ENCODE data around the gene BBS7. TPM values are rescaled to one million over a fixed set of nuclear protein-coding genes. Genes with fewer than 3 reads are reported as not detected.

BBS7 gene
- total RNA-seq, 1 experiment from 2014 or later = 26.2 TPM

DNA sequence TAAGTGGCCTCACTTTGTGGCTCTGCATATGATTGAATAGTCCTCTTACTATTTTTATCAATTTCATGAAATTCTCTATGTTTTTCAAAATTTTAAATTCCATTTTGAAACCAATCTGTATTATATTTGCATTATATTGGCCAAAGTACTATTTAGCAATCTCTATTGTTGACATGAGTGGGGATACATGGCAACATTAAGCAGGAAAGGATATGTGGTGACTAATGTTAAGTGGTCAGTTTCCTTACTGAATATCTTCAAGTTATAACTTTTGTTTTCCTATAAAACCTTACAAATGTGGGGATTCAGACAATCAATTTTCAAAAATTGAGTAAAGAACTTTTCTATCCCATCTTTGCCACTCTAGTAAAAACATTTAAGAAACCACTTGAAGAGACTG is 10.2 kb downstream of the BBS7 start:
- Histone ChIP-seq H3K9me3 (ENCODE audit: control insufficient read depth, low read depth, low read length) (no peaks in the 10 kb centered on the region), H2BK15ac (ENCODE audit: low read depth, low read length) (no peak overlapping the region), H4K5ac (ENCODE audit: insufficient read length, low read depth, low read length) (no peak overlapping the region), H3K4me2 (ENCODE audit: insufficient read depth, insufficient read length, low read length) (no peak overlapping the region), H3K23me2 (ENCODE audit: insufficient read length, low read depth, low read length, poor library complexity, severe bottlenecking) (no peaks in the 10 kb centered on the region), H3K79me2 (ENCODE audit: insufficient read depth, low read length) (no peaks in the 10 kb centered on the region), H4K91ac (ENCODE audit: insufficient read length, low read depth, low read length) (no peak overlapping the region), H3T11ph (ENCODE audit: low read length) (no peak overlapping the region), H3K27ac (ENCODE audit: insufficient read length, low read depth, low read length) (no peak overlapping the region), H2BK12ac (ENCODE audit: insufficient read length, low read depth, low read length) (no peak overlapping the region), H3K79me1 (ENCODE audit: insufficient read depth, low read depth, low read length, poor library complexity, severe bottlenecking) (no peaks in the 10 kb centered on the region), H3K23ac (ENCODE audit: insufficient read length, low read depth, low read length) (no peak overlapping the region), H3K14ac (ENCODE audit: insufficient read depth, low read length) (no peak overlapping the region), H3K27me3 (ENCODE audit: insufficient read depth, low read length) (no peaks in the 10 kb centered on the region), H2AFZ (ENCODE audit: low read length) (no peak overlapping the region), H3K4ac (ENCODE audit: low read depth, low read length) (no peak overlapping the region), H3K4me1 (ENCODE audit: insufficient read depth, low read length) (no peaks in the 10 kb centered on the region), H2AK5ac (ENCODE audit: insufficient read length, low read length) (no peak overlapping the region), H3K56ac (ENCODE audit: insufficient read length, low read depth, low read length) (no peak overlapping the region), H2BK5ac (ENCODE audit: insufficient read length, low read length) (no peak overlapping the region), H4K8ac (replicated peaks; ENCODE audit: insufficient read length, low read depth, low read length) (no peak overlapping the region), H4K20me1 (ENCODE audit: control insufficient read depth, insufficient read depth, insufficient read length) (no peaks in the 10 kb centered on the region), H3K9ac (ENCODE audit: extremely low read depth, insufficient read length, low read length) (no peak overlapping the region), H3K18ac (ENCODE audit: insufficient read length, low read depth, low read length) (no peak overlapping the region), H2BK120ac (ENCODE audit: low read depth, low read length, poor library complexity, severe bottlenecking) (no peak overlapping the region), H2BK20ac (ENCODE audit: low read depth, low read length, poor library complexity, severe bottlenecking) (no peak overlapping the region)
- Mint-ChIP-seq H3K4me1 (peaks cover 6% of the 10 kb centered on the region in 2 experiments), H3K9me3 (no peaks in the 10 kb centered on the region), H3K27ac (no peak overlapping the region), H3K36me3 (ENCODE audit: insufficient read depth in 1 of 3, low read depth in 3 of 3) (peaks cover 0 to 17% (median 10%) of the 10 kb centered on the region in 3 experiments; a peak in 4 of 7 replicates), H3K27me3 (ENCODE audit: low read depth) (no peaks in the 10 kb centered on the region), H3K4me3 (no peak overlapping the region)
- TF ChIP-seq, protein P1, sequence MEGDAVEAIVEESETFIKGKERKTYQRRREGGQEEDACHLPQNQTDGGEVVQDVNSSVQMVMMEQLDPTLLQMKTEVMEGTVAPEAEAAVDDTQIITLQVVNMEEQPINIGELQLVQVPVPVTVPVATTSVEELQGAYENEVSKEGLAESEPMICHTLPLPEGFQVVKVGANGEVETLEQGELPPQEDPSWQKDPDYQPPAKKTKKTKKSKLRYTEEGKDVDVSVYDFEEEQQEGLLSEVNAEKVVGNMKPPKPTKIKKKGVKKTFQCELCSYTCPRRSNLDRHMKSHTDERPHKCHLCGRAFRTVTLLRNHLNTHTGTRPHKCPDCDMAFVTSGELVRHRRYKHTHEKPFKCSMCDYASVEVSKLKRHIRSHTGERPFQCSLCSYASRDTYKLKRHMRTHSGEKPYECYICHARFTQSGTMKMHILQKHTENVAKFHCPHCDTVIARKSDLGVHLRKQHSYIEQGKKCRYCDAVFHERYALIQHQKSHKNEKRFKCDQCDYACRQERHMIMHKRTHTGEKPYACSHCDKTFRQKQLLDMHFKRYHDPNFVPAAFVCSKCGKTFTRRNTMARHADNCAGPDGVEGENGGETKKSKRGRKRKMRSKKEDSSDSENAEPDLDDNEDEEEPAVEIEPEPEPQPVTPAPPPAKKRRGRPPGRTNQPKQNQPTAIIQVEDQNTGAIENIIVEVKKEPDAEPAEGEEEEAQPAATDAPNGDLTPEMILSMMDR (conservative IDR thresholded peaks at IDR 0.05) = no peak
- no peak for DNase-seq
